ENCODE data around the gene ATP6V1A. TPM values are rescaled to one million over a fixed set of nuclear protein-coding genes. Genes with fewer than 3 reads are reported as not detected.
"Not testable (repeated sequence)": the region's sequence is repeated elsewhere in the genome, so short reads cannot be mapped to it uniquely, and the experiment has no call there.

Gene ATP6V1A
- total RNA-seq, 1 donor, result 35.0 TPM

- no peak for DNase-seq (ENCODE audit: low read depth in 2 of 3, low spot score in 2 of 3)
These were observed 66.0 kb downstream of the ATP6V1A start for GRCh38 chr3:113812854-113813253.

- DNase-seq (ENCODE audit: low read depth in 2 of 3, low spot score in 2 of 3), result no peak
These were observed 73.0 kb downstream of the ATP6V1A start for GRCh38 chr3:113819866-113820265.

GRCh38 chr3:113825090-113825489 is 78.3 kb downstream of the ATP6V1A start:
- DNase-seq (ENCODE audit: low read depth in 2 of 3, low spot score in 2 of 3), result no peak

- no peak for DNase-seq (ENCODE audit: low read depth in 2 of 3, low spot score in 2 of 3)
These were observed 81.8 kb downstream of the ATP6V1A start for GRCh38 chr3:113828600-113828999.

GRCh38 chr3:113829576-113830354 is 82.9 kb downstream of the ATP6V1A start:
- no peak for DNase-seq (ENCODE audit: low read depth in 2 of 3, low spot score in 2 of 3)

- no peak for DNase-seq (ENCODE audit: low read depth in 2 of 3, low spot score in 2 of 3)
These were observed 84.2 kb downstream of the ATP6V1A start for GRCh38 chr3:113831103-113831355.

GRCh38 chr3:113832477-113833164 is 85.8 kb downstream of the ATP6V1A start:
- DNase-seq (ENCODE audit: low read depth in 2 of 3, low spot score in 2 of 3), result no peak

GRCh38 chr3:113834983-113835382 is 88.1 kb downstream of the ATP6V1A start:
- DNase-seq (ENCODE audit: low read depth in 2 of 3, low spot score in 2 of 3), result no peak

GRCh38 chr3:113838631-113839209 is 91.9 kb downstream of the ATP6V1A start, which contains the start of gene GRAMD1C:
Gene GRAMD1C (plus strand): TSS chr3:113838788. CDS start chr3:113838910, 122 bp downstream.
- DNase-seq (ENCODE audit: low read depth in 2 of 3, low spot score in 2 of 3), result peak; percentile 78 to 93 (median 89)

- no peak for DNase-seq (ENCODE audit: low read depth in 2 of 3, low spot score in 2 of 3)
These were observed 92.7 kb downstream of the ATP6V1A start for GRCh38 chr3:113839551-113839950.

GRCh38 chr3:113844622-113845222 is 97.9 kb downstream of the ATP6V1A start:
- DNase-seq (ENCODE audit: low read depth in 2 of 3, low spot score in 2 of 3), result peak in 2 of 3 donors; percentile 28 to 81

- no peak for DNase-seq (ENCODE audit: low read depth in 2 of 3, low spot score in 2 of 3)
These were observed 100.4 kb downstream of the ATP6V1A start for GRCh38 chr3:113847247-113847646.

- no peak for DNase-seq (ENCODE audit: low read depth in 2 of 3, low spot score in 2 of 3)
These were observed 101.0 kb downstream of the ATP6V1A start for GRCh38 chr3:113847664-113848461.

- not testable (repeated sequence) for DNase-seq (ENCODE audit: low read depth in 2 of 3, low spot score in 2 of 3)
These were observed 102.2 kb downstream of the ATP6V1A start for GRCh38 chr3:113849071-113849470.

- not testable (repeated sequence) for DNase-seq (ENCODE audit: low read depth in 2 of 3, low spot score in 2 of 3)
These were observed 103.0 kb downstream of the ATP6V1A start for GRCh38 chr3:113849841-113850240.

- DNase-seq (ENCODE audit: low read depth in 2 of 3, low spot score in 2 of 3), result not testable (repeated sequence)
These were observed 103.6 kb downstream of the ATP6V1A start for GRCh38 chr3:113850391-113850790.

GRCh38 chr3:113852506-113852905 is 105.7 kb downstream of the ATP6V1A start:
- no peak for DNase-seq (ENCODE audit: low read depth in 2 of 3, low spot score in 2 of 3)
